Measurements from ENCODE around the gene PHACTR1.

DNA sequence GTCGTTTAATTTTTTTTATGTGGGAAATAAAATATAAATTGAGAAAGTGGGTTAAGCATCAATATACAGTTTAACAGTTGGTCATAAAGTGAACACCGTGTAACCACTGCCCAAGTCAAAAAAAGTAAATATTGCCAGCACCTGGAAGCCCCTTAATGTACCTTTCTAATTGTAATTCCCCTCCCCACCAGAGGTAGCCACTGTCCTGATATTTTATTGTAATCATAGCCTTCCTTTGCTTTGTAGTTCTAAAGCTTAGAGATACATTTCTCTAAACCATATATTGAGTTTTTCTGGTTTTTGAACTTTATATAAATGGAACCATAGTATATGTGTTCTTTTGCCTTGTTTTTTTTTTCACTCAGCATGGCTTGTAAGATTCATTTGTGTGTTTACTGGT is 431.2 kb downstream of the PHACTR1 start:
- TF ChIP-seq EZH2 (IDR thresholded peaks at IDR 0.05; ENCODE audit: low read length, missing control alignments) = no peak
- TF ChIP-seq, protein P1, sequence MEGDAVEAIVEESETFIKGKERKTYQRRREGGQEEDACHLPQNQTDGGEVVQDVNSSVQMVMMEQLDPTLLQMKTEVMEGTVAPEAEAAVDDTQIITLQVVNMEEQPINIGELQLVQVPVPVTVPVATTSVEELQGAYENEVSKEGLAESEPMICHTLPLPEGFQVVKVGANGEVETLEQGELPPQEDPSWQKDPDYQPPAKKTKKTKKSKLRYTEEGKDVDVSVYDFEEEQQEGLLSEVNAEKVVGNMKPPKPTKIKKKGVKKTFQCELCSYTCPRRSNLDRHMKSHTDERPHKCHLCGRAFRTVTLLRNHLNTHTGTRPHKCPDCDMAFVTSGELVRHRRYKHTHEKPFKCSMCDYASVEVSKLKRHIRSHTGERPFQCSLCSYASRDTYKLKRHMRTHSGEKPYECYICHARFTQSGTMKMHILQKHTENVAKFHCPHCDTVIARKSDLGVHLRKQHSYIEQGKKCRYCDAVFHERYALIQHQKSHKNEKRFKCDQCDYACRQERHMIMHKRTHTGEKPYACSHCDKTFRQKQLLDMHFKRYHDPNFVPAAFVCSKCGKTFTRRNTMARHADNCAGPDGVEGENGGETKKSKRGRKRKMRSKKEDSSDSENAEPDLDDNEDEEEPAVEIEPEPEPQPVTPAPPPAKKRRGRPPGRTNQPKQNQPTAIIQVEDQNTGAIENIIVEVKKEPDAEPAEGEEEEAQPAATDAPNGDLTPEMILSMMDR (conservative IDR thresholded peaks at IDR 0.05 in 1 of 2, IDR thresholded peaks at IDR 0.05 in 1 of 2; ENCODE audit: low read depth in 1 of 2, low read length in 2 of 2) = no peak

Measured in fibroblast of lung (primary cell).